Measurements from ENCODE around the gene DDO.

GRCh38 chr6:110387986-110388385, 27.4 kb downstream of the DDO start:
- TF ChIP-seq BHLHE40 (IDR thresholded peaks at IDR 0.05; ENCODE audit: borderline replicate concordance) = no peak
- no peak for TF ChIP-seq FOXA1 (IDR thresholded peaks at IDR 0.05)
- no peak for TF ChIP-seq SUZ12 (IDR thresholded peaks at IDR 0.05)
- no peak for TF ChIP-seq SP1 (IDR thresholded peaks at IDR 0.05)
- TF ChIP-seq FOXK2 (IDR thresholded peaks at IDR 0.05) = no peak
- TF ChIP-seq ELF4 (IDR thresholded peaks at IDR 0.05) = no peak
- TF ChIP-seq LEF1 (IDR thresholded peaks at IDR 0.05; ENCODE audit: borderline replicate concordance) = no peak
- no peak for TF ChIP-seq HDGF (IDR thresholded peaks at IDR 0.05; ENCODE audit: borderline replicate concordance)
- TF ChIP-seq L3MBTL2 (conservative IDR thresholded peaks at IDR 0.05) = no peak
